GM20000 (cell line): ENCODE measurements around the gene FBXO11.

Source experiments
- DNase-seq: peaks from one replicate; pipeline ENCODE4 v3.0.0; 2012; ENCODE audit warnings: low spot score
- TF ChIP-seq, protein P1 (sequence below): IDR thresholded peaks from 2 replicates; pipeline ENCODE4 v1.5.1; 2012; ENCODE audit warnings: mild to moderate bottlenecking, control low read depth; ENCODE audit errors: extremely low read depth, missing control alignments

The FBXO11 gene

DNA sequence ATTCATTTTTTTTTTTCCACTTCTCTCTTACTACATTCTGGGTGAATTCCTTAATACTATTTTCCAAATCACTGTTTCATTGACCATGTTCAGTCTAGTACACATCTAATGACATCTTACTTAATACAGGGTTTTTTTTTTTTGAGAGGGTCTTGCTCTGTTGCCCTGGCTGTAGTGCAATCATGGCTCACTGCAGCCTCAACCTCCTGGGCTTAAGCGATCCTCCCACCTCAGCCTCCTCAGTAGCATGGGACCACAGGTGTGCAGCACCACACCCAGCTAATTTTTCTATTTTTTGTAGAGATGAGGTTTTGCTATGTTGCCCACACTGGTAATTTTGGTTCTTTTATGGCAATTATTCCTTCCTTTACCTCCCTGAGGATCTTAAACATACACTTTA, 29.4 kb downstream of the FBXO11 start:
- TF ChIP-seq, protein P1, sequence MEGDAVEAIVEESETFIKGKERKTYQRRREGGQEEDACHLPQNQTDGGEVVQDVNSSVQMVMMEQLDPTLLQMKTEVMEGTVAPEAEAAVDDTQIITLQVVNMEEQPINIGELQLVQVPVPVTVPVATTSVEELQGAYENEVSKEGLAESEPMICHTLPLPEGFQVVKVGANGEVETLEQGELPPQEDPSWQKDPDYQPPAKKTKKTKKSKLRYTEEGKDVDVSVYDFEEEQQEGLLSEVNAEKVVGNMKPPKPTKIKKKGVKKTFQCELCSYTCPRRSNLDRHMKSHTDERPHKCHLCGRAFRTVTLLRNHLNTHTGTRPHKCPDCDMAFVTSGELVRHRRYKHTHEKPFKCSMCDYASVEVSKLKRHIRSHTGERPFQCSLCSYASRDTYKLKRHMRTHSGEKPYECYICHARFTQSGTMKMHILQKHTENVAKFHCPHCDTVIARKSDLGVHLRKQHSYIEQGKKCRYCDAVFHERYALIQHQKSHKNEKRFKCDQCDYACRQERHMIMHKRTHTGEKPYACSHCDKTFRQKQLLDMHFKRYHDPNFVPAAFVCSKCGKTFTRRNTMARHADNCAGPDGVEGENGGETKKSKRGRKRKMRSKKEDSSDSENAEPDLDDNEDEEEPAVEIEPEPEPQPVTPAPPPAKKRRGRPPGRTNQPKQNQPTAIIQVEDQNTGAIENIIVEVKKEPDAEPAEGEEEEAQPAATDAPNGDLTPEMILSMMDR: no peak
- DNase-seq: no peak

DNA sequence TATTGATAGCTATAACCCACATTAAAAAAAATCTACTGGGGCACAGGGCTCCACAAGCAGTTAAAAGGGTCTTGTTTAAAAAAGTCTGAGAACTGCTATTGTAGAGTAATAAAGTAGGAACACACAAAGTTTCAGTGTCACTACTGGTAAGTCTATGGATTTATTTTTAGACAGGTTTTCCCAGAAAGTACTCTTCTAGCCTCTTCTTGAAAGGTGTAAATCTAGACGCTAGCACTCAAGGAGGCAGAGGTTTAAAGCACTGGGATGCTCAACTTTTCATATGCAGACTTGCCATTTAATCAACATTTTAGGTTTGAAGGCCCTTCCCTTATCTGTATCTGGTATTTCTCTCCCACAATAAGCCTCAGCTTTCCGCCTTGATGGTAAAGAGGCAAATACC, 33.4 kb downstream of the FBXO11 start:
- no peak for DNase-seq

DNA sequence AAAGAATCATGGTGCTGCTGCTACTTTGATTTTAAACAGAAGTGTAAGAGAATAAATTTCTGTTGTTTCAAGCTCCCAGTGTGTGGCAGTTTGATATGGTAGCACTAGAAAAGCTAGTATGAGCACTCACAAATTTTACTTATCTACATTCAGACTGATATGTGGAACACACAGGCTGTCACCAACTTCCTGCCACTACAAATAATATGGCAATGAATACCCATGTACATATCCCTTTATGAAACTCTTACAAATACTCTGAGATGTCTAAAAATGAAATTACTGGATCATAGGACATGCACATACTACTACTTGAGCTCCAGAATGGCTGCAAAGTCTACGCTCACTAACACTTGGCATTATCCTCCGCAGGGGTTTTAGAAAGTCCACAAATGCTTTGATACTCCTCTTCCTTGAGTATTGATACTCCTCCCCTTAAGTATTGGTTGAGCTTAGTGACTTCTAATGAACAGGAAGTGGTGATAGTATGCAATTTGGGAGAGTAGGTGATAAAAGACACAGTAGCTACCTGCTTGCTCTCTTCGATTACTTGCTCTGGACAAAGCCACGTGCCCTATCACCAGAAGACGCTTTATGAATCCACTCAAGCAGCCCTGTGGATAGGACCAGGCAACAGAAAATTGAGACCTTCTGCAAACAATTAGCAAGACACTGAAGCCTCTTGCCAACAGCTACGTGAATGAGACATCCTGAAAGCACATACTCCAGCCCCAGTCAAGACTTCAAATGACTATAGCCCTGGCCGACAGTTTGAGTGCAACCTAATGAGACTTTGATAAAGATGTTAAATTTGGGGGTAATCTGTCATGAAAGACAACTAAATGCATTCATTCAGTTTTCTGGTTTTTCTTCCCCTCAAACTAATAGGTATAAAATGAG, 35.4 kb downstream of the FBXO11 start:
- no peak for DNase-seq
- TF ChIP-seq, protein P1: no peak

More for the DNA sequence above, 33.4 kb downstream of the FBXO11 start:
- TF ChIP-seq, protein P1: no peak

DNA sequence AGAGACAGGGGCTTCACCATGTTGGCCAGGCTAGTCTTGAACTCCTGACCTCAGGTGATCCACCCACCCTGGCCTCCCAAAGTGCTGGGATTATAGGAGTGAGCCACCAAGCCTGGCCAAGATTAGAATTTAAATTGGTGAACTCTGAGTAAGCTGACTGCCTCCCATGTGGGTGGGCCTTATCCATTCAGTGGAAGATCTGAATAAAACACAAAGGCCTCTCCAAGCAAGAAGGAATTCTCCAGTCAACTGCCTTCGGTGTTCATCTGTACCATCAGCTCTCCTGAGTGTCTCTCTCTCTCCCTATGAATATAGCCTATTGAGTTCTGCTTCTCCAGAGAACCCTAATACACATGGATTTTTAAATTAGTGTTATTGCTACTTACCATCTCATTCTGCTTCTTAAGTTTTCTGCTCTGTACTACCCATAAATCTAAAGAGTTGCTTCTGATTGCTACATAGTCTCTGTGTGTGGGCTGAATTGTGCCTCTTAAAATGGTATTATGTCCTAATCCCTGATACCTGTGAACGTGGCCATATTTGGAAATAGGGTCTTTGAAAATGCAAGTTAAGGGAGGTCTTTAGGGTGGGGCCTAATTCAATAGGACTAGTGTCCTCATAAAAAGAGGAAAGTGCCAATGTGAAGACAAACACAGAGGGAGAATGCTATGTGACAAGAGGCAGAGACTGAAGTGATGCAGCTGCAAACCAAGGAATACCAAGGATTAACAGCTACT, 36.3 kb downstream of the FBXO11 start:
- TF ChIP-seq, protein P1: no peak
- no peak for DNase-seq

DNA sequence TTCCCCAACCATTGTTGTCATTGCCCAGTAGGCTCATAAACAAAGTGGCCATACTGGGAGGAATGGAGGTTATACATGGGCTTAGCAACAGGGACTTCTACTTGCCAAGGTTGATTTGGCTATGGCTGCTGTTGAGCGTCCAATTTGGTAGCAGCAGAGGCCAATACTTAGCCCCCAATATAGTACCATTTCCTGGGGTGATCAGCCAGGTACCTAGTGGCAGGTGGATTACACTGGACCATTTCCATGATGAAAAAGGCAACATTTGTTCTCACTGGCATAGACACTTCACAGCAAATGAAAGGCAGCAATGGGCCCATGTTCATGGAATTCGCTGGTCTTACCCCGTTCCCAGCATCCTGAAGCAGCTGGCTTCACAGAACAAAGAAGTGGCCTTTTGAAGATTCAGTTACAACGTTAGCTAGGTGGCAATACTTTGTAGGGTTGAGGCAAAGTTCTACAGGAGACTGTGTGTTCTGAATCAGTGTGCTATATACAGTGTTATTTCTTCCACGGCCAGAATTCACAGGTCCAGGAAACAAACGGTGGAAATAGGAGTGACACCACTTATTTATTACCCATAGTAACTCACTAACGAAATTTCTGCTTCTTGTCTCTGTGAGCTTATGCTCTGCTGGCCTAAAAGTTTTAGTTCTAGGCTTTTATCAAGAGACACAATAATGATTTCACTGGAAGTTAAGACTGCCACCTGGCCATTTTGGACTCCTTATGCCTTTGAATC, 37.5 kb downstream of the FBXO11 start:
- TF ChIP-seq, protein P1: no peak
- DNase-seq: no peak

DNA sequence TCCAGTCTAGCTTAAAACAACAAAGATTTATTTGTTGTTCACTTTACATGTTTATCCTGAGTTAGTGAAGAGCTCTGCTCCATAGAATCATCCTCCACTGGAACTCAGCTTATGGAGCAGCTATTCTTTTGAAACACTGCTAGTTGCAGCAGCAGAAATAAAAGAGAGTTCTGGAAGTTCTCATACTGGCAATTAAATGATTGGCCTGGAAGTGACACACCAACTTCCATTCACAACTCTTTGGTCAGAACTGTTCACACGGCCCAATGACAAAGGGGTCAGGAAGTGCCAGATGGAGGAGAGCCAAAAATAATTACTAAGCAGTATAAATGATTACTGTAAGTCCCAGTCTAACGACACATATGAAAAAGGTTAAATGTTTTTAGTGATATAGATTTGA, 39.1 kb downstream of the FBXO11 start:
- DNase-seq: no peak
- TF ChIP-seq, protein P1: no peak
